Breast epithelium (tissue), 3 donors: Measurements from ENCODE around the gene ADAMTS17.

Experiments
- CTCF ChIP-seq, 3 donors: fragments of 450-650 bp; IDR thresholded peaks; one replicate each; pipeline ENCODE4 v1.5.1; 2016 to 2017; ENCODE audit warnings: antibody characterized with exemption in 3 of 3, mild to moderate bottlenecking in 3 of 3, moderate library complexity in 3 of 3
- POLR2A ChIP-seq: fragments of 450-650 bp; IDR thresholded peaks from one replicate; pipeline ENCODE4 v1.6.1; 2016; ENCODE audit warnings: antibody characterized with exemption, mild to moderate bottlenecking, moderate library complexity

GRCh38 chr15:100345438-100345837, 3.7 kb upstream of the ADAMTS17 start:
- TF ChIP-seq POLR2A: no peak
- no peak for TF ChIP-seq CTCF (IDR thresholded peaks at IDR 0.05)
